Endodermal cell (in vitro differentiated cells): ENCODE data around the gene ARMH3. TPM values are rescaled to one million over a fixed set of nuclear protein-coding genes. Genes with fewer than 3 reads are reported as not detected.

Source experiments
- DNase-seq: peaks from one replicate; pipeline ENCODE4 v3.0.0-alpha.2; 2017
- H3K27ac ChIP-seq: 2 replicates; pipeline ENCODE4 v1.5.1; 2013; ENCODE audit warnings: mild to moderate bottlenecking, low read depth, low read length, moderate library complexity
- H3K27me3 ChIP-seq: 2 replicates; pipeline ENCODE4 v1.6.1; 2013; ENCODE audit warnings: mild to moderate bottlenecking, low read length, moderate library complexity; ENCODE audit not compliant: insufficient read depth, control insufficient read depth, poor library complexity, severe bottlenecking
- H3K36me3 ChIP-seq: 2 replicates; pipeline ENCODE4 v1.7.0; 2013; ENCODE audit warnings: mild to moderate bottlenecking, low read length, moderate library complexity; ENCODE audit not compliant: control insufficient read depth, insufficient read depth
- H3K4me1 ChIP-seq: one replicate; pipeline ENCODE4 v1.7.0; 2013; ENCODE audit warnings: low read length; ENCODE audit not compliant: control insufficient read depth, insufficient read depth
- H3K4me3 ChIP-seq: 2 replicates; pipeline ENCODE4 v1.5.1; 2013; ENCODE audit warnings: mild to moderate bottlenecking, low read length, moderate library complexity
- H3K9ac ChIP-seq: 2 replicates; pipeline ENCODE4 v1.6.1; 2013; ENCODE audit warnings: mild to moderate bottlenecking, low read length, moderate library complexity; ENCODE audit not compliant: poor library complexity, severe bottlenecking; ENCODE audit errors: extremely low read depth
- H3K9me3 ChIP-seq: 2 replicates; pipeline ENCODE4 v1.6.1; 2013; ENCODE audit warnings: mild to moderate bottlenecking, low read length, moderate library complexity; ENCODE audit not compliant: control insufficient read depth
- H3K27ac Mint-ChIP-seq: 2 replicates; pipeline ENCODE4 v1.8.0; 2020; ENCODE audit warnings: mixed read lengths
- H3K27me3 Mint-ChIP-seq: 2 replicates; pipeline ENCODE4 v1.8.0; 2021; ENCODE audit warnings: mild to moderate bottlenecking, mixed read lengths; ENCODE audit not compliant: insufficient read depth
- H3K36me3 Mint-ChIP-seq: 2 replicates; pipeline ENCODE4 v1.8.0; 2020; ENCODE audit warnings: low read depth, mixed read lengths
- H3K4me1 Mint-ChIP-seq: 2 replicates; pipeline ENCODE4 v1.8.0; 2020; ENCODE audit warnings: mixed read lengths
- H3K4me3 Mint-ChIP-seq: 2 replicates; pipeline ENCODE4 v1.8.0; 2020; ENCODE audit warnings: mild to moderate bottlenecking, moderate library complexity, mixed read lengths
- H3K9me3 Mint-ChIP-seq: 2 replicates; pipeline ENCODE4 v1.8.0; 2020; ENCODE audit warnings: mild to moderate bottlenecking, mixed read lengths
- WGBS, 2 experiments: methylation state at CpG; one replicate each; pipeline versions ENCODE4 v1.1.5 to v1.1.7; 2013; ENCODE audit warnings: missing lambda C conversion rate in 2 of 2, mixed read lengths in 1 of 2; ENCODE audit not compliant: insufficient coverage in 1 of 2, insufficient read length in 1 of 2; 5-methylcytosine and 5-hydroxymethylcytosine counted together
- total RNA-seq, 2 donors: library from RNA; stranded (reverse); fragmentation: NEBNext Ultra II Directional in 1 of 2; extraction: Animal tissue kit (Norgen Biotek cat#: 25700) in 1 of 2; gene quantifications; 2 replicates in 1 of 2; 3 replicates in 1 of 2; pipeline ENCODE4 v1.2.1, GENCODE V29; 2021
- TF ChIP-seq, protein P1 (sequence below): fragments of 200-600 bp; sonication (generic); conservative IDR thresholded peaks from 2 replicates; pipeline ENCODE4 v1.5.0; 2021; ENCODE audit warnings: antibody characterized with exemption, mild to moderate bottlenecking

Gene ARMH3
- total RNA-seq, 2 donors from 2014 or later: 18.0 to 19.7 TPM

- no peak overlapping the region for H3K4me3 ChIP-seq
- TF ChIP-seq, protein P1, sequence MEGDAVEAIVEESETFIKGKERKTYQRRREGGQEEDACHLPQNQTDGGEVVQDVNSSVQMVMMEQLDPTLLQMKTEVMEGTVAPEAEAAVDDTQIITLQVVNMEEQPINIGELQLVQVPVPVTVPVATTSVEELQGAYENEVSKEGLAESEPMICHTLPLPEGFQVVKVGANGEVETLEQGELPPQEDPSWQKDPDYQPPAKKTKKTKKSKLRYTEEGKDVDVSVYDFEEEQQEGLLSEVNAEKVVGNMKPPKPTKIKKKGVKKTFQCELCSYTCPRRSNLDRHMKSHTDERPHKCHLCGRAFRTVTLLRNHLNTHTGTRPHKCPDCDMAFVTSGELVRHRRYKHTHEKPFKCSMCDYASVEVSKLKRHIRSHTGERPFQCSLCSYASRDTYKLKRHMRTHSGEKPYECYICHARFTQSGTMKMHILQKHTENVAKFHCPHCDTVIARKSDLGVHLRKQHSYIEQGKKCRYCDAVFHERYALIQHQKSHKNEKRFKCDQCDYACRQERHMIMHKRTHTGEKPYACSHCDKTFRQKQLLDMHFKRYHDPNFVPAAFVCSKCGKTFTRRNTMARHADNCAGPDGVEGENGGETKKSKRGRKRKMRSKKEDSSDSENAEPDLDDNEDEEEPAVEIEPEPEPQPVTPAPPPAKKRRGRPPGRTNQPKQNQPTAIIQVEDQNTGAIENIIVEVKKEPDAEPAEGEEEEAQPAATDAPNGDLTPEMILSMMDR: no peak
- no peak overlapping the region for H3K9ac ChIP-seq
- H3K36me3 ChIP-seq: peaks cover 33% of the 10 kb centered on the region
- H3K27me3 Mint-ChIP-seq: no peaks in the 10 kb centered on the region
- H3K9me3 Mint-ChIP-seq: no peaks in the 10 kb centered on the region
- DNase-seq: no peak
- peaks cover 43% of the 10 kb centered on the region for H3K36me3 Mint-ChIP-seq
- H3K4me1 ChIP-seq: peaks cover 13% of the 10 kb centered on the region
- no peak overlapping the region for H3K27ac ChIP-seq
- no peak overlapping the region for H3K4me3 Mint-ChIP-seq
- peaks cover 18% of the 10 kb centered on the region for H3K4me1 Mint-ChIP-seq
- no peaks in the 10 kb centered on the region for H3K9me3 ChIP-seq
- WGBS, 2 experiments: 95 to 100% methylated on average over 1 to 2 of the region's 2 CpGs
- H3K27ac Mint-ChIP-seq: no peak overlapping the region
- H3K27me3 ChIP-seq: no peaks in the 10 kb centered on the region
These were observed 88.9 kb downstream of the ARMH3 start for GRCh38 chr10:101967119-101967518.

DNA sequence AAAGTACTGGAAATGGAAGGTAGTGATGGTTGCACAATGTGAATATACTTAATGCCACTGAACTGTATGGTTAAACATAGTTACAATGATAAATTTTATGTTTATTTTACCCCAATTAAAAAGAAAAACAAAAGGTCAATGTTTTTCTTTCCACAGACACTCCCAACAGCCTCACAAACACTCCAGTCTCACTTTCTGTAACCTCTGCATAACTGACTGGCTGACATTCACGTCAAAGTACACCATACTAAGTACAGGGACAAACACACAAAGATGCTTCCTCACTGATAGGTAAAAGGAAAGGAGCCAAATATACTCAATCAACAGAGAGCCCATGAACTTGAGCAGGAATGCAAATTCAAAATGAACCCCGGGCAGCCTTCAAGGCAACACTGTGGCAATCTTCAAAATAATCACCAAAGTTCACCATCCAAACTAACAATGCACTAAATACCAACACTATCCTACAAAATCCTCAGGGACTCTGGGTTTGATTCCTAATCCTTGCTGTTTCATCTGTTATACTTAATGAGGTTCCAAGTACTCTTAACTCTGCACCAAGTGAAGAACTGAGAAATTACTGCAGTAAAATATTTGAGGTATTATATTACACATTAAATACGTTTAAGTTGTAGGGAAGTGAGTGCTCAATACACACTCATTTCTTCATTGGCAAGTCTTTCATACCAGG, 90.8 kb downstream of the ARMH3 start:
- H3K4me1 Mint-ChIP-seq: peaks cover 31% of the 10 kb centered on the region

DNA sequence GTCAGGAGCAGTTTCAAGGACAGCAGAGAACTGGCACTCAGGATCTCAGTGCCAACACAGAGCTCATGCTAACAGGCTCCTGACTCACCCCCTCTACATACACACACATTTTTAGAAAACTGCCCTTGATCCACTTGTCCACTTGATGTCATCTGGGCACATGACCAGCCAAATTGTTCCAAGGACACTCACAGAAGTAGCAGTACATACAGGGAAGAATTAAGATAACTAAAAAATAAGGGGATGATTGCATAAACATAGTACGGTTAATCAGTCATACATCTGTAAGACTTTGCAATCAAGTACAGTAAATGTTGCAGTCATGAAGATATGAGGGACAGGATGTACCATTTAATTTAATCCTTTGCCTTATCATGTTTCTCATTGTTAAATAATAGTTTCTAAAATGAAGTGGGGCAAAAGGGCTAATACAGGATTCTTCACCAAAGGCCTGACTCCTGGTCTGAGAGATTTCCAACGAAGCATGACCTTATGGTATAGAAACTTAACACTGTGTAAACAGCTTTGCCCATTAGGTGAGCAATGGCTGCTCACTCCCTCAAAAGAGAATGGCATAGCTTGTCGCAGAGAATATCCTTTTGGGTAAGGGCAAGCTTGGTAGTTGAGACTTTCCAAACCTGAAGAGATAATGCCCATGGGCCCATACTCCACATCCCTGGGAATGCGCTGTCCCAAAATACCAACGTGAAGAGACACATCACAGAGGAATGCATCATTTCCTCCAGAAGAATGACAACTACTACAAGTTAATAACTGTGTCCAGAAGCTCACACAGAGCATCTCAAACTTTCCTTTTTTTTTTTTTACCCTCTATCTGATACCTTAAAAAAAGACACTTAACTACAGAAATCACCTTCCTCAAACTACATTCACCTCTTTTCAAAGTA, 94.1 kb downstream of the ARMH3 start:
- 91% methylated on average over 4 to 5 of the region's 5 CpGs for WGBS, 2 experiments
- peaks cover 15% of the 10 kb centered on the region for H3K4me1 ChIP-seq

More for the DNA sequence above, 90.8 kb downstream of the ARMH3 start:
- H3K4me3 ChIP-seq: no peak overlapping the region
- H3K27ac ChIP-seq: no peak overlapping the region
- no peak overlapping the region for H3K27ac Mint-ChIP-seq
- H3K9me3 Mint-ChIP-seq: no peaks in the 10 kb centered on the region
- 83 to 96% methylated on average over 1 to 3 of the region's 3 CpGs for WGBS, 2 experiments
- TF ChIP-seq, protein P1: no peak
- DNase-seq: no peak
- no peak overlapping the region for H3K9ac ChIP-seq
- peaks cover 37% of the 10 kb centered on the region for H3K36me3 Mint-ChIP-seq
- no peaks in the 10 kb centered on the region for H3K9me3 ChIP-seq
- H3K4me1 ChIP-seq: peaks cover 14% of the 10 kb centered on the region
- no peaks in the 10 kb centered on the region for H3K27me3 Mint-ChIP-seq
- peaks cover 17% of the 10 kb centered on the region for H3K36me3 ChIP-seq
- H3K4me3 Mint-ChIP-seq: no peak overlapping the region
- H3K27me3 ChIP-seq: no peaks in the 10 kb centered on the region

More for the DNA sequence above, 94.1 kb downstream of the ARMH3 start:
- no peak overlapping the region for H3K4me3 Mint-ChIP-seq
- no peak overlapping the region for H3K9ac ChIP-seq
- peaks cover 41% of the 10 kb centered on the region for H3K4me1 Mint-ChIP-seq
- H3K9me3 Mint-ChIP-seq: no peaks in the 10 kb centered on the region
- H3K27ac ChIP-seq: no peak overlapping the region
- H3K4me3 ChIP-seq: peak overlapping the region; percentile 41
- H3K36me3 ChIP-seq: peaks cover 2% of the 10 kb centered on the region
- peaks cover 22% of the 10 kb centered on the region for H3K36me3 Mint-ChIP-seq
- DNase-seq: no peak
- H3K27me3 Mint-ChIP-seq: no peaks in the 10 kb centered on the region
- H3K27ac Mint-ChIP-seq: no peak overlapping the region
- TF ChIP-seq, protein P1: no peak
- no peaks in the 10 kb centered on the region for H3K27me3 ChIP-seq
- H3K9me3 ChIP-seq: no peaks in the 10 kb centered on the region
